Measurements from ENCODE around the gene P3H4.

DNA sequence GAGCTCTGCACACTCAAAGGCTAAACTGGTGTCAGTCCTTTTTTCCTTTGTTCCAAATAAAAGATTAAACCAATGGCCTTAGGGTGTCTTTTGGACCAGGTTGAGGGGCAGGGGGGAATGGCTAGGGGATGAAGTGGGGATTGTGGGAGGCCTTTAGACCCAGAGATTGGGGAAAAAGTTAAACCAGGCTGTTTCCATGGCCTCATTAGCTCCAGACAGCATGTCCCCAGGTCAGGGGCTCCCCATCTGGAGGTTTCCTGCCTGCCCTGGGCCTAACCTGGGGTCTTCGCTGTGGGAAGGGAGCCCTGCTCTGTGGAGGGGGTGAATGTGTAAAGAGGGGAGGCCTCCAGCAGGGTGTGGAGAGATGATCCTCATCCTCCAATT lies 11.4 kb upstream of the P3H4 start:
- TF ChIP-seq ELF4 (IDR thresholded peaks at IDR 0.05) (no peak), LEF1 (IDR thresholded peaks at IDR 0.05; ENCODE audit: borderline replicate concordance) (no peak), TARDBP (IDR thresholded peaks at IDR 0.05) (no peak), BHLHE40 (IDR thresholded peaks at IDR 0.05; ENCODE audit: borderline replicate concordance) (no peak), FOXA1 (IDR thresholded peaks at IDR 0.05) (no peak), SUZ12 (IDR thresholded peaks at IDR 0.05) (no peak)
- TF ChIP-seq, protein P1, sequence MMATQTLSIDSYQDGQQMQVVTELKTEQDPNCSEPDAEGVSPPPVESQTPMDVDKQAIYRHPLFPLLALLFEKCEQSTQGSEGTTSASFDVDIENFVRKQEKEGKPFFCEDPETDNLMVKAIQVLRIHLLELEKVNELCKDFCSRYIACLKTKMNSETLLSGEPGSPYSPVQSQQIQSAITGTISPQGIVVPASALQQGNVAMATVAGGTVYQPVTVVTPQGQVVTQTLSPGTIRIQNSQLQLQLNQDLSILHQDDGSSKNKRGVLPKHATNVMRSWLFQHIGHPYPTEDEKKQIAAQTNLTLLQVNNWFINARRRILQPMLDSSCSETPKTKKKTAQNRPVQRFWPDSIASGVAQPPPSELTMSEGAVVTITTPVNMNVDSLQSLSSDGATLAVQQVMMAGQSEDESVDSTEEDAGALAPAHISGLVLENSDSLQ (IDR thresholded peaks at IDR 0.05) = no peak

All from HEK293T (cell line).